ENCODE data around the gene ZNF202.

DNA sequence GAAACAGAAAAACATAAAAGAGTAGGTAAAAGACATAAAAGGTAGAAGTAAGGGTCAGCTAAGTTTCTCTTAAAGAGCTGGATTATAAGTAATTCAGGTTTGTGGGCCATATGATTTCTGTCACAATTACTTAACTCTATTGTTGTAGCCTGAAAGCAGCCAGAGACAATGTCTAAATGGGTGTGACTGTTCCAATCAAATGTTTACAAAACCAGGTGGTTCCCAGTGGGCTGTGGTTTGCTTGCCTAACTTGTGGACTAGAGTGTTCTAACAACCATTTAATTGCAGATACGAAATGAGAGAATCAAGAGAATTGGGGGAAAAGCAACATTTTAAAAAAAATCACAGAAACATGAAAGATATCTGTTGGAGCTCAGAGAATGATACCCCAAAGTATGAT is 42.1 kb upstream of the ZNF202 start:
- TF ChIP-seq, protein P1, sequence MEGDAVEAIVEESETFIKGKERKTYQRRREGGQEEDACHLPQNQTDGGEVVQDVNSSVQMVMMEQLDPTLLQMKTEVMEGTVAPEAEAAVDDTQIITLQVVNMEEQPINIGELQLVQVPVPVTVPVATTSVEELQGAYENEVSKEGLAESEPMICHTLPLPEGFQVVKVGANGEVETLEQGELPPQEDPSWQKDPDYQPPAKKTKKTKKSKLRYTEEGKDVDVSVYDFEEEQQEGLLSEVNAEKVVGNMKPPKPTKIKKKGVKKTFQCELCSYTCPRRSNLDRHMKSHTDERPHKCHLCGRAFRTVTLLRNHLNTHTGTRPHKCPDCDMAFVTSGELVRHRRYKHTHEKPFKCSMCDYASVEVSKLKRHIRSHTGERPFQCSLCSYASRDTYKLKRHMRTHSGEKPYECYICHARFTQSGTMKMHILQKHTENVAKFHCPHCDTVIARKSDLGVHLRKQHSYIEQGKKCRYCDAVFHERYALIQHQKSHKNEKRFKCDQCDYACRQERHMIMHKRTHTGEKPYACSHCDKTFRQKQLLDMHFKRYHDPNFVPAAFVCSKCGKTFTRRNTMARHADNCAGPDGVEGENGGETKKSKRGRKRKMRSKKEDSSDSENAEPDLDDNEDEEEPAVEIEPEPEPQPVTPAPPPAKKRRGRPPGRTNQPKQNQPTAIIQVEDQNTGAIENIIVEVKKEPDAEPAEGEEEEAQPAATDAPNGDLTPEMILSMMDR (IDR thresholded peaks at IDR 0.05) = no peak
- no peak for TF ChIP-seq EZH2 (IDR thresholded peaks at IDR 0.05; ENCODE audit: borderline replicate concordance, insufficient read depth, low read depth, low read length, poor library complexity, severe bottlenecking)

Data from B cell (primary cell).